ENCODE measurements around the gene CNIH4. TPM values are rescaled to one million over a fixed set of nuclear protein-coding genes. Genes with fewer than 3 reads are reported as not detected.

CNIH4 gene
- total RNA-seq, 1 experiment from 2014 or later = 77.8 TPM

- TF ChIP-seq, protein P1, sequence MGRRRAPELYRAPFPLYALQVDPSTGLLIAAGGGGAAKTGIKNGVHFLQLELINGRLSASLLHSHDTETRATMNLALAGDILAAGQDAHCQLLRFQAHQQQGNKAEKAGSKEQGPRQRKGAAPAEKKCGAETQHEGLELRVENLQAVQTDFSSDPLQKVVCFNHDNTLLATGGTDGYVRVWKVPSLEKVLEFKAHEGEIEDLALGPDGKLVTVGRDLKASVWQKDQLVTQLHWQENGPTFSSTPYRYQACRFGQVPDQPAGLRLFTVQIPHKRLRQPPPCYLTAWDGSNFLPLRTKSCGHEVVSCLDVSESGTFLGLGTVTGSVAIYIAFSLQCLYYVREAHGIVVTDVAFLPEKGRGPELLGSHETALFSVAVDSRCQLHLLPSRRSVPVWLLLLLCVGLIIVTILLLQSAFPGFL (CRISPR knock-in tag; IDR thresholded peaks at IDR 0.05; ENCODE audit: borderline replicate concordance) = no peak
- TF ChIP-seq FOXK1 (CRISPR knock-in tag; IDR thresholded peaks at IDR 0.05) = no peak
- no peak for TF ChIP-seq NR3C1 (CRISPR knock-in tag; conservative IDR thresholded peaks at IDR 0.05; ENCODE audit: low read depth)
- TF ChIP-seq FOXJ3 (CRISPR knock-in tag; IDR thresholded peaks at IDR 0.05; ENCODE audit: borderline replicate concordance) = no peak
- TF ChIP-seq ZNF281 (CRISPR knock-in tag; IDR thresholded peaks at IDR 0.05) = no peak
- TF ChIP-seq MYBL2 (CRISPR knock-in tag; IDR thresholded peaks at IDR 0.05) = no peak
Measured at GRCh38 chr1:224380003-224380402, 23.3 kb downstream of the CNIH4 start (continued).

DNA sequence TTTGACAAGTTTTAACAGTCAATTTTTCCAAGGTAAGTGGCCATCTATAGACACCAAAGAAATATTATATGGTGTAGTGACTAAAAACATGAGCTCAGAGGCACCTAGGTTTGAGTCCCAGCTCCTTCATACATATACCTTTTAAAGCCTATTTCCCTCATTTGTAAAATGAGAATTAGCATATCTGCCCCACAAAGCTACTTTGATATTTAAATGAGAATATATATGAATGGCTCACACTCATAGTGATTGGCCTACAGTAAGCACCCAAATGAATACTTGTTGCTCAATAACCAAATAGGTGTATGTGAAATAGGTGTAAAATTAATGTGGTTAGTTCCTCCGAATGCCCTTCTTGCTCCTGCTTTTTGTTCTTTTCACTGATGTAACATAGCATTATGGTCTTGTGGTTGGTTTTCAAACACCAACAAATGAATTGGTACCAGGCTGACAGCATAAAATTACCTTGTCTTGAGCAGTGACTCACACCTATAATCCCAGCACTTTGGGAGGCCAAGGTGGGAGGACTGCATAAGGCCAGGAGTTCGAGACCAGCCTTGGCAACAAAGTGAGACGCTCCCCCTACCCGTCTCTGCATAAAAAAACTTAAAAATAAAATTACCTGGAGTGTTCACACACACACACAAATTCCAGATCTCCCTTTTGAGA, 25.3 kb downstream of the CNIH4 start:
- CTCF ChIA-PET = interaction anchor here (2.3 kb wide), 1 partner anchor 541 kb away, joined by 10 read pairs; no protein-coding TSS in a partner anchor
- Mint-ChIP-seq H3K4me3 (no peak overlapping the region), H3K36me3 (peaks cover 16% of the 10 kb centered on the region), H3K4me1 (no peaks in the 10 kb centered on the region), H3K27ac (no peak overlapping the region), H3K27me3 (ENCODE audit: low read depth) (no peaks in the 10 kb centered on the region), H3K9me3 (no peaks in the 10 kb centered on the region)
- POLR2A ChIA-PET = no interaction called here
- ATAC-seq (no peak), DNase-seq (ENCODE audit: low spot score) (no peak)
- no peak for TF ChIP-seq FOXJ3 (CRISPR knock-in tag; IDR thresholded peaks at IDR 0.05; ENCODE audit: borderline replicate concordance)
- no peak for TF ChIP-seq ARID4B (CRISPR knock-in tag; IDR thresholded peaks at IDR 0.05; ENCODE audit: borderline replicate concordance)

DNA sequence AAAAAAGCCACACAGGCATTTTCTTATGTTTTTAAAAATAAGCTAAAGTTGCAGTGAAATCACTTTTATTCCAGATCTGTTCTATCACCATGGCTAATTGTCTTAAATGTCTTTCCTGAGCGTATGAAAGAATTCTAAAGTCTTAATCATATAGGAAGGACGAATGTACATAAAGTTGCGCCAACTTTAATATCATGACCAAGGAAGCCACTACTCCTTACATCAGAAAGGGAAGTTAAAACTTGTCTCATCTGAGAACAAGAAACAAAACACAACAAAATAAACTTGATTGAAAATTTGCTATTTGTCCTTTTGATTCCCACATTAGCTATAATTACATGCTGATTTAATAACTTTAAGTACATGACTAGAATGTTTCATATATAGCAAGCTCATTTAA, 26.5 kb downstream of the CNIH4 start:
- no peak for TF ChIP-seq ZBTB43 (CRISPR knock-in tag; IDR thresholded peaks at IDR 0.05)
- TF ChIP-seq NFYB (CRISPR knock-in tag; conservative IDR thresholded peaks at IDR 0.05; ENCODE audit: low read depth) = no peak
- no peak for TF ChIP-seq ZNF532 (CRISPR knock-in tag; IDR thresholded peaks at IDR 0.05; ENCODE audit: borderline replicate concordance)
- no peak for TF ChIP-seq FOXJ3 (CRISPR knock-in tag; IDR thresholded peaks at IDR 0.05; ENCODE audit: borderline replicate concordance)
- TF ChIP-seq GABPB1 (CRISPR knock-in tag; IDR thresholded peaks at IDR 0.05) = no peak
- no peak for TF ChIP-seq ZNF232 (CRISPR knock-in tag; IDR thresholded peaks at IDR 0.05)
- TF ChIP-seq FOXP1 (CRISPR knock-in tag; IDR thresholded peaks at IDR 0.05; ENCODE audit: borderline replicate concordance) = no peak
- TF ChIP-seq FOXK1 (CRISPR knock-in tag; IDR thresholded peaks at IDR 0.05) = no peak
- no peak for TF ChIP-seq TEAD1 (CRISPR knock-in tag; IDR thresholded peaks at IDR 0.05)
- no peak for TF ChIP-seq NFATC4 (CRISPR knock-in tag; IDR thresholded peaks at IDR 0.05)
- Mint-ChIP-seq H3K27me3 (ENCODE audit: low read depth) (no peaks in the 10 kb centered on the region), H3K4me1 (no peaks in the 10 kb centered on the region), H3K4me3 (no peak overlapping the region), H3K27ac (no peak overlapping the region), H3K9me3 (no peaks in the 10 kb centered on the region), H3K36me3 (peaks cover 11% of the 10 kb centered on the region)
- CTCF ChIA-PET = interaction anchor here (1.5 to 2.3 kb wide), 2 partner anchors 74 to 539 kb away, joined by 4 to 10 read pairs; no protein-coding TSS in a partner anchor
- ATAC-seq = no peak
- POLR2A ChIA-PET = no interaction called here
- no peak for DNase-seq (ENCODE audit: low spot score)
